ENCODE data around the gene RABGAP1L. TPM values are rescaled to one million over a fixed set of nuclear protein-coding genes. Genes with fewer than 3 reads are reported as not detected.

Gene RABGAP1L
- total and polyA plus RNA-seq, 4 donors = 4.8 to 53.5 (median 18.8) TPM

GRCh38 chr1:174700775-174701174 is 541.5 kb downstream of the RABGAP1L start:
- no peak overlapping the region for H3K27ac ChIP-seq (ENCODE audit: low read depth in 1 of 2, low read length in 2 of 2)
- 95% methylated on average over 3 of the region's 3 CpGs for WGBS
- H3K4me3 ChIP-seq (ENCODE audit: low read depth in 1 of 3, low read length in 3 of 3) = no peak overlapping the region
- H3K9me3 ChIP-seq (ENCODE audit: control insufficient read depth in 4 of 4, low read length in 3 of 4) = no peaks in the 10 kb centered on the region
- H3K36me3 ChIP-seq (ENCODE audit: control insufficient read depth in 4 of 4, insufficient read depth in 3 of 4, low read depth in 1 of 4, low read length in 3 of 4) = no peaks in the 10 kb centered on the region
- H3K9ac ChIP-seq (ENCODE audit: low read depth in 1 of 2, low read length in 2 of 2) = no peak overlapping the region
- peaks cover 0 to 7% (median 6%) of the 10 kb centered on the region in 4 donors for H3K4me1 ChIP-seq (ENCODE audit: control insufficient read depth in 4 of 4, insufficient read depth in 4 of 4, low read length in 3 of 4)
- no peak for TF ChIP-seq TAF1 (conservative IDR thresholded peaks at IDR 0.05)
- TF ChIP-seq FOXA1 (IDR thresholded peaks at IDR 0.05) = no peak
- TF ChIP-seq ZBTB33 (IDR thresholded peaks at IDR 0.05) = no peak
- TF ChIP-seq RXRA (IDR thresholded peaks at IDR 0.05) = no peak
- no peak for TF ChIP-seq EGR1 (IDR thresholded peaks at IDR 0.05; ENCODE audit: low read depth in 2 of 2)
- no peak for TF ChIP-seq ATF3 (IDR thresholded peaks at IDR 0.05)
- TF ChIP-seq HNF4G (IDR thresholded peaks at IDR 0.05) = no peak
- TF ChIP-seq YY1 (IDR thresholded peaks at IDR 0.05) = no peak
- TF ChIP-seq NR2F2 (IDR thresholded peaks at IDR 0.05) = no peak
- TF ChIP-seq MAX (IDR thresholded peaks at IDR 0.05) = no peak
- TF ChIP-seq CTCF (IDR thresholded peaks at IDR 0.05; ENCODE audit: low read depth, low read length, missing input control) = no peak
- no peak for TF ChIP-seq RAD21 (IDR thresholded peaks at IDR 0.05)
- TF ChIP-seq SP1 (IDR thresholded peaks at IDR 0.05) = no peak
- TF ChIP-seq JUND (IDR thresholded peaks at IDR 0.05) = no peak
- no peak for TF ChIP-seq REST (IDR thresholded peaks at IDR 0.05)
- no peak for TF ChIP-seq FOXA2 (IDR thresholded peaks at IDR 0.05)
- no peak for TF ChIP-seq GABPA (IDR thresholded peaks at IDR 0.05 in 1 of 2, conservative IDR thresholded peaks at IDR 0.05 in 1 of 2)
- no peak for TF ChIP-seq HNF4A (conservative IDR thresholded peaks at IDR 0.05)
- DNase-seq (ENCODE audit: low spot score) = no peak
- no peaks in the 10 kb centered on the region for H3K27me3 ChIP-seq (ENCODE audit: control insufficient read depth in 4 of 4, insufficient read depth in 4 of 4, low read length in 3 of 4)

All from liver (tissue), 9 donors.